Sigmoid colon (tissue), 4 donors: ENCODE results near the gene HNRNPUL1.

Experiments used
- POLR2AphosphoS5 ChIP-seq, 4 donors: sonication (generic); formaldehyde crosslinking; IDR thresholded peaks; one replicate each; pipeline ENCODE4 v1.6.1; 2017; ENCODE audit warnings: antibody characterized with exemption in 4 of 4
- TF ChIP-seq, protein P1 (sequence below), 4 experiments: fragments of 450-650 bp in 3 of 4; fragments of 200-600 bp in 1 of 4; IDR thresholded peaks; one replicate each; pipeline ENCODE4 v1.5.1; 2016 to 2019; ENCODE audit warnings: antibody characterized with exemption in 4 of 4, mild to moderate bottlenecking in 3 of 4, moderate library complexity in 2 of 4

DNA sequence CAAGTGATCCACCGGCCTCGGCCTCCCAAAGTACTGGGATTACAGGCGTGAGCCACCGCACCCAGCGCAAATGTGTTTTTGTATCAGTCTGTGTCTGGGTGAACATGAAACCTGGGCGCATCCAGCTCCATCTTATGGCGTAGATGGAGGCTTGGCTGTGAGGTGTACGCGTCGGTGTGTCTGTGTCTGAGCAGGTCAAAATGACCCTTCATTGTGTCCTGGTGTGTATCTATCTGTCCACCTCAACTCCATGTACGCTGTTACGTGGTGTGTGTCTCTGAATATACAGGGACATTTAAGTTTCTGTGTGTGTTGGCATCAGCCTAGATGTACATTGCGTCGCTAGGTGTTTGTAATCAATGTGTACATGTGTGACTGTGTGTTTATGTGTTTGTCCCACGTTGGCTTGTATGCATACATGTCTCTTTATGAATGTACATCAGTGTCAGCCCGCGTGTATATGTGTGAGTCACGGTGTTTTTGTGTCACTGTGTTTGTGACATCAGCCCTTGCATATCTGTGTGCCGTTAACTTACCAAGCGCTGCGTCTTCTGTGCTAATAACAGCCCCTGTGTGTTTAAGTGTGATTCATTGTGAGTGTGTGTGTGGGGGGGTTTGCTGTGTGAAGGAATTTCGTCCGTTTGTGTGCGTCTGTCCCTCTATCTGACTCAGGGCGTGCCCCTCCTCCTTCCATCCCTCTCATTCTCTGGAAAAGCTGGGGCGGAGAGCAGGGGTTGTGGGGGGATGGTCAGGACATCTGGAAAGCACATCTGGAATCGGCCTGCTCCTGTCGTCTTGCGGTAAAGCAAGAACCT lies 38.7 kb upstream of the HNRNPUL1 start:
- TF ChIP-seq, protein P1, sequence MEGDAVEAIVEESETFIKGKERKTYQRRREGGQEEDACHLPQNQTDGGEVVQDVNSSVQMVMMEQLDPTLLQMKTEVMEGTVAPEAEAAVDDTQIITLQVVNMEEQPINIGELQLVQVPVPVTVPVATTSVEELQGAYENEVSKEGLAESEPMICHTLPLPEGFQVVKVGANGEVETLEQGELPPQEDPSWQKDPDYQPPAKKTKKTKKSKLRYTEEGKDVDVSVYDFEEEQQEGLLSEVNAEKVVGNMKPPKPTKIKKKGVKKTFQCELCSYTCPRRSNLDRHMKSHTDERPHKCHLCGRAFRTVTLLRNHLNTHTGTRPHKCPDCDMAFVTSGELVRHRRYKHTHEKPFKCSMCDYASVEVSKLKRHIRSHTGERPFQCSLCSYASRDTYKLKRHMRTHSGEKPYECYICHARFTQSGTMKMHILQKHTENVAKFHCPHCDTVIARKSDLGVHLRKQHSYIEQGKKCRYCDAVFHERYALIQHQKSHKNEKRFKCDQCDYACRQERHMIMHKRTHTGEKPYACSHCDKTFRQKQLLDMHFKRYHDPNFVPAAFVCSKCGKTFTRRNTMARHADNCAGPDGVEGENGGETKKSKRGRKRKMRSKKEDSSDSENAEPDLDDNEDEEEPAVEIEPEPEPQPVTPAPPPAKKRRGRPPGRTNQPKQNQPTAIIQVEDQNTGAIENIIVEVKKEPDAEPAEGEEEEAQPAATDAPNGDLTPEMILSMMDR (IDR thresholded peaks at IDR 0.05), result no peak
- peak in 2 of 4 donors; percentile 13 to 67 for TF ChIP-seq POLR2AphosphoS5 (IDR thresholded peaks at IDR 0.05)
